GM12873 (cell line): ENCODE measurements around the gene TBRG1.
A peak's percentile ranks its signal among the peaks of the same experiment; 100 is the strongest.

ENCODE experiments used
- CTCF ChIP-seq: IDR thresholded peaks from 2 replicates; pipeline ENCODE4 v1.5.1; 2012; ENCODE audit warnings: low read depth, mild to moderate bottlenecking, moderate library complexity, low read length, control low read depth; ENCODE audit not compliant: insufficient read depth; ENCODE audit errors: missing control alignments

TBRG1 gene

GRCh38 chr11:124586238-124586860 lies 36.3 kb upstream of the TBRG1 start:
- peak; percentile 72 for TF ChIP-seq CTCF

DNA sequence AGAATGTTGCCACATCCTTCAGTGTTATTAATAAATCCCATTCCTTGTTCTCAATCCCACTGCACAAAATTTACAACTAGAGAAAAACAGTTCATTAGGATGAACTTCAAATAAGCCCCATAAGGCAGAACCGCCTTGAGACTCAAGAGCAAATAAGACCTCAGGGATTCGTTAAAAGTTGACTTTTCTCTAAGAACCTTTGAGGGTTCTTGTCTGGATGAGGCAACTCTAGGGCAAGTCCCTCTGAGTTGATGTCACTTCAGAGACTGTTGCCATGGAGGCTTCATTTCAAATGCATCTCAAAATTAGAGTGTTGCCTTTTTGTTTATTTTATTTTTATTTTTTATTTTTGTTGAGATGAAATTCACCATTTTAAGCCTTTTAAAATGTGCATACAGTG lies 31.2 kb upstream of the TBRG1 start:
- TF ChIP-seq CTCF = no peak

- no peak for TF ChIP-seq CTCF
Measured at GRCh38 chr11:124592627-124593026, 30.0 kb upstream of the TBRG1 start.

- TF ChIP-seq CTCF = no peak
Measured at GRCh38 chr11:124595302-124595701, 27.4 kb upstream of the TBRG1 start.

DNA sequence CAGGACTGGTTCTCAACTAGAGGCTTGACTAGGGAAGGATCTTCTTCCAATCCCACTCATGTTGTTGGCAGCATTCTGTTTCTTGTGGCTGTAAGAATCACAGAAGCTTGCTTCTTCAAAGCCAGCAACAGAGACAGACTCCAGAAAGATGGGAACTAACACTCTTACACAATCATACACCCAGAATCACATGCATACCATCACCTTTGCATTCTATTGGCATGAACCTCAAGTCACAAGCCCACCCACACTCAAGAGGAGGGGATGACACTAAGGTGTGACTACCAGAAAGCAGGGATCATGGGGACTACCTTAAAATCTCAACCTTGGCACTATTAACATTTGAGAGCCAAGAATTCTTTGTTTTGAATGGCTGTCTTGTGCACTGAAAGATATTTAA lies 25.0 kb upstream of the TBRG1 start:
- no peak for TF ChIP-seq CTCF

- no peak for TF ChIP-seq CTCF
Measured at GRCh38 chr11:124600621-124601320, 21.9 kb upstream of the TBRG1 start.

DNA sequence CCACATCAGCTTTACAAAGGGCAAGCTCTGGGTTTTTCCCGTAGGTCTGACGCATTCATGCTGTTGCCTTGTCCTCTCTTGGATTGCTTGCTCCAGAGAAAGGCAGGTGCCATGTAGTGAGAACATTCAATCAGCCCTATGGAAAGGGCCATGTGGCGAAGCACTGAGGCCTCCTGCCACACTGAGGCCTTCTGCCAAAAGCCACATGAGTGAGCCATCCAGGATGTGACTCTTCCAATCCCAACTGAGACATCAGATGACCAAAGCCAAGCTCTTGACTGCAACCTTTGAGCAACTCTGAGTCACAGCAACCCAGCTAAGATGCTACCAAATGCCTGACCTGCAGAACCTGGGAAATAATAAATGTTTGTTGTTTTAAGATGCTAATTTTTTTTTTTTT lies 20.5 kb upstream of the TBRG1 start:
- no peak for TF ChIP-seq CTCF
